CD14-positive monocyte (primary cell): ENCODE results near the gene PIGC. TPM values are rescaled to one million over a fixed set of nuclear protein-coding genes. Genes with fewer than 3 reads are reported as not detected.

Experiments used
- DNase-seq, 3 donors: peaks; one replicate each; pipeline ENCODE4 v3.0.0-alpha.2; 2011 to 2022
- H2AFZ ChIP-seq: 2 replicates; pipeline ENCODE4 v1.6.0; 2012; ENCODE audit warnings: mild to moderate bottlenecking, low read depth, low read length, inconsistent platforms; ENCODE audit not compliant: insufficient read depth, poor library complexity, severe bottlenecking
- H3K27ac ChIP-seq, 2 donors: 1 replicate in 1 of 2; 2 replicates in 1 of 2; pipeline ENCODE4 v1.5.1; 2012 to 2013; ENCODE audit warnings: low read length in 2 of 2, control low read depth in 1 of 2, inconsistent platforms in 1 of 2, low read depth in 1 of 2, mild to moderate bottlenecking in 1 of 2
- H3K27me3 ChIP-seq, 2 donors: one replicate each; pipeline versions ENCODE4 v1.6.0 to v1.6.1; 2011 to 2013; ENCODE audit warnings: low read length in 2 of 2; ENCODE audit not compliant: control insufficient read depth in 2 of 2, insufficient read depth in 2 of 2
- H3K36me3 ChIP-seq, 2 donors: replicated peaks in 1 of 2; 1 replicate in 1 of 2; 2 replicates in 1 of 2; pipeline versions ENCODE4 v1.5.1 to v1.6.1; 2012 to 2013; ENCODE audit warnings: low read length in 2 of 2, control low read depth in 1 of 2, inconsistent platforms in 1 of 2, mild to moderate bottlenecking in 1 of 2; ENCODE audit not compliant: insufficient read depth in 2 of 2, control insufficient read depth in 1 of 2
- H3K4me1 ChIP-seq, 2 donors: 1 replicate in 1 of 2; 2 replicates in 1 of 2; pipeline versions ENCODE4 v1.5.1 to v1.6.1; 2012 to 2013; ENCODE audit warnings: low read length in 2 of 2, control low read depth in 1 of 2, inconsistent platforms in 1 of 2, mild to moderate bottlenecking in 1 of 2, moderate library complexity in 1 of 2; ENCODE audit not compliant: insufficient read depth in 2 of 2, control insufficient read depth in 1 of 2
- H3K4me2 ChIP-seq: replicated peaks from 2 replicates; pipeline ENCODE3; 2012; ENCODE audit warnings: low read length, moderate library complexity, mild to moderate bottlenecking; ENCODE audit not compliant: poor library complexity, severe bottlenecking; ENCODE audit errors: extremely low read depth
- H3K4me3 ChIP-seq, 3 experiments: fragments of 200-600 bp in 1 of 3; sonication (generic) in 1 of 3; replicated peaks in 1 of 3; 1 replicate in 2 of 3; 2 replicates in 1 of 3; pipeline ENCODE4 v1.5.1; 2011 to 2013; ENCODE audit warnings: low read length in 3 of 3, mild to moderate bottlenecking in 3 of 3, control low read depth in 2 of 3, low read depth in 2 of 3, inconsistent platforms in 1 of 3, moderate library complexity in 1 of 3
- H3K79me2 ChIP-seq: 2 replicates; pipeline ENCODE4 v1.6.0; 2012; ENCODE audit warnings: mild to moderate bottlenecking, control low read depth, inconsistent platforms, low read length, moderate library complexity; ENCODE audit not compliant: insufficient read depth
- H3K9ac ChIP-seq: 2 replicates; pipeline ENCODE4 v1.6.0; 2017; ENCODE audit warnings: low read length, mild to moderate bottlenecking; ENCODE audit not compliant: insufficient read depth, poor library complexity, severe bottlenecking
- H3K9me3 ChIP-seq, 2 donors: replicated peaks in 1 of 2; 1 replicate in 1 of 2; 2 replicates in 1 of 2; pipeline versions ENCODE4 v1.5.1 to v1.6.1; 2012 to 2013; ENCODE audit warnings: low read length in 2 of 2, control low read depth in 1 of 2; ENCODE audit not compliant: control insufficient read depth in 1 of 2, insufficient read depth in 1 of 2
- H4K20me1 ChIP-seq: 2 replicates; pipeline ENCODE4 v1.6.0; 2012; ENCODE audit warnings: mild to moderate bottlenecking, low read length, control low read depth, moderate library complexity; ENCODE audit not compliant: insufficient read depth
- H3K27ac Mint-ChIP-seq, 7 donors: one replicate each; pipeline ENCODE4 v1.8.0; 2020; ENCODE audit warnings: mild to moderate bottlenecking in 7 of 7, mixed read lengths in 7 of 7, moderate library complexity in 6 of 7, inconsistent platforms in 2 of 7
- H3K27me3 Mint-ChIP-seq, 3 donors: one replicate each; pipeline ENCODE4 v1.8.0; 2021 to 2022; ENCODE audit warnings: low read depth in 3 of 3, mild to moderate bottlenecking in 3 of 3, mixed read lengths in 3 of 3, moderate library complexity in 3 of 3, inconsistent platforms in 1 of 3
- H3K36me3 Mint-ChIP-seq, 2 donors: one replicate each; pipeline ENCODE4 v1.8.0; 2020; ENCODE audit warnings: mixed read lengths in 2 of 2, inconsistent platforms in 1 of 2, mild to moderate bottlenecking in 1 of 2
- H3K4me1 Mint-ChIP-seq: one replicate; pipeline ENCODE4 v1.8.0; 2020; ENCODE audit warnings: mild to moderate bottlenecking, mixed read lengths
- H3K4me3 Mint-ChIP-seq, 2 donors: one replicate each; pipeline ENCODE4 v1.8.0; 2020; ENCODE audit warnings: mild to moderate bottlenecking in 2 of 2, mixed read lengths in 2 of 2, moderate library complexity in 1 of 2
- H3K9me3 Mint-ChIP-seq, 7 donors: one replicate each; pipeline ENCODE4 v1.8.0; 2020 to 2022; ENCODE audit warnings: mixed read lengths in 7 of 7, mild to moderate bottlenecking in 6 of 7, moderate library complexity in 6 of 7, inconsistent platforms in 2 of 7
- CTCF ChIP-seq: fragments of 200-600 bp; IDR thresholded peaks from one replicate; pipeline ENCODE4 v1.8.0; 2022; ENCODE audit warnings: antibody characterized with exemption, mild to moderate bottlenecking
- WGBS: methylation state at CpG from one replicate; pipeline ENCODE4 v1.1.5; 2013; ENCODE audit warnings: missing lambda C conversion rate; ENCODE audit not compliant: insufficient coverage; 5-methylcytosine and 5-hydroxymethylcytosine counted together
- intact Hi-C, 2 donors: fragments of 100-400 bp; cut with micrococcal nuclease; formaldehyde crosslinking; loops; one replicate each; pipeline versions ENCODE4 v1.15.0 to v1.15.1; 2023
- polyA plus RNA-seq, 3 donors: library from polyadenylated mRNA; depleted of rRNA in 1 of 3; unstranded in 2 of 3; stranded (reverse) in 1 of 3; fragments of 300-500 nt in 2 of 3; fragments of >200 nt in 1 of 3; fragmentation: Illumina TruSeq in 2 of 3; gene quantifications; 1 replicate in 2 of 3; 2 replicates in 1 of 3; pipeline ENCODE4 v1.2.3, GENCODE V29; 2012 to 2021

Gene PIGC
- polyA plus RNA-seq, 3 donors = 11.5 to 61.5 (median 51.1) TPM

GRCh38 chr1:172450524-172450885 is 6.6 kb upstream of the PIGC start:
- Histone ChIP-seq H3K79me2 (no peaks in the 10 kb centered on the region), H3K27me3 (no peaks in the 10 kb centered on the region), H3K27ac (peak overlapping the region in 1 of 2 donors; percentile 57), H3K4me2 (no peak overlapping the region), H3K36me3 (no peaks in the 10 kb centered on the region), H3K4me3 (no peak overlapping the region), H4K20me1 (no peaks in the 10 kb centered on the region), H3K4me1 (peaks cover 30 to 39% of the 10 kb centered on the region in 2 donors), H3K9me3 (no peaks in the 10 kb centered on the region), H2AFZ (peak overlapping the region; percentile 90), H3K9ac (no peak overlapping the region)
- no peak for DNase-seq
- Mint-ChIP-seq H3K27ac (peak overlapping the region in 1 of 7 donors; percentile 76), H3K36me3 (no peaks in the 10 kb centered on the region), H3K4me3 (peak overlapping the region in 1 of 2 donors; percentile 65), H3K4me1 (peaks cover 51% of the 10 kb centered on the region), H3K27me3 (peaks cover 0 to 5% (median 0%) of the 10 kb centered on the region in 3 donors), H3K9me3 (no peaks in the 10 kb centered on the region)
- intact Hi-C loops = no loop called here
- WGBS = 64% methylated on average over 2 of the region's 7 CpGs
- no peak for TF ChIP-seq CTCF

- Histone ChIP-seq H3K27me3 (no peaks in the 10 kb centered on the region), H3K4me3 (peak overlapping the region in 1 of 3 experiments; percentile 25)
- peak overlapping the region; percentile 53 to 65 for H3K4me3 Mint-ChIP-seq
Measured at GRCh38 chr1:172449585-172450523, 6.0 kb upstream of the PIGC start.

More at GRCh38 chr1:172449585-172450523, 6.0 kb upstream of the PIGC start:
- Mint-ChIP-seq H3K27ac (peak overlapping the region in 6 of 7 donors; percentile 1 to 90 (median 28)), H3K4me1 (peaks cover 45% of the 10 kb centered on the region), H3K27me3 (peaks cover 0 to 5% (median 0%) of the 10 kb centered on the region in 3 donors), H3K36me3 (no peaks in the 10 kb centered on the region), H3K9me3 (no peaks in the 10 kb centered on the region)
- Histone ChIP-seq H3K9ac (no peak overlapping the region), H4K20me1 (no peaks in the 10 kb centered on the region), H3K36me3 (no peaks in the 10 kb centered on the region), H3K4me1 (peaks cover 25 to 34% of the 10 kb centered on the region in 2 donors), H3K4me2 (peak overlapping the region; percentile 39), H3K79me2 (no peaks in the 10 kb centered on the region), H3K27ac (peak overlapping the region in 1 of 2 donors; percentile 57), H2AFZ (peak overlapping the region; percentile 90), H3K9me3 (no peaks in the 10 kb centered on the region)
- 55% methylated on average over 8 of the region's 18 CpGs for WGBS
- peak; percentile 91 for TF ChIP-seq CTCF
- intact Hi-C loops = loop anchor here in 1 of 2 donors (5.0 to 10.0 kb wide), 3 partner anchors 82 to 605 kb away; partner anchors contain the start of genes DNM3 and SUCO
- DNase-seq = peak; percentile 64 to 84 (median 71)
